Measurements from ENCODE around the gene KLF7.

DNA sequence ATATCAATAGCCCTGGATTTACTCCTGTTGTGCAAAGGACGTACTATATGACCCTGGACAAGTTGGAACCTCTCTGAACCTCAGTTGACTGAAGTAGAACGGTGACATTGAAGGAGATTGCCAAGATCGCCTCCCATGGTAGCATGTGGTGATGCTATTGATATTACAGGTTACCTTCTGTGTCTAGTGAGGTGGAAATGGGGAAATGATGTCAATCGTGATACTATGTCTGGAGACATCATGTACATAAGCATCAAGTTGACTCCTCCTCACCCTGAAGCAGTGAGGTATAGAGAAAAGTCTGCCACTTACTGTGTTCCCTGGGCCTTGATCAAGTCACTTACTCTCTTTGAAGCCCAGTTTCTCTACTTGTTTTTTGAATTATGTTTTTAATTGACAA lies 93.9 kb downstream of the KLF7 start:
- no peak for TF ChIP-seq EP300 (IDR thresholded peaks at IDR 0.05; ENCODE audit: borderline replicate concordance)
- TF ChIP-seq EGR1 (IDR thresholded peaks at IDR 0.05), result no peak
- TF ChIP-seq TCF12 (IDR thresholded peaks at IDR 0.05; ENCODE audit: low read depth), result no peak
- TF ChIP-seq, protein P1, sequence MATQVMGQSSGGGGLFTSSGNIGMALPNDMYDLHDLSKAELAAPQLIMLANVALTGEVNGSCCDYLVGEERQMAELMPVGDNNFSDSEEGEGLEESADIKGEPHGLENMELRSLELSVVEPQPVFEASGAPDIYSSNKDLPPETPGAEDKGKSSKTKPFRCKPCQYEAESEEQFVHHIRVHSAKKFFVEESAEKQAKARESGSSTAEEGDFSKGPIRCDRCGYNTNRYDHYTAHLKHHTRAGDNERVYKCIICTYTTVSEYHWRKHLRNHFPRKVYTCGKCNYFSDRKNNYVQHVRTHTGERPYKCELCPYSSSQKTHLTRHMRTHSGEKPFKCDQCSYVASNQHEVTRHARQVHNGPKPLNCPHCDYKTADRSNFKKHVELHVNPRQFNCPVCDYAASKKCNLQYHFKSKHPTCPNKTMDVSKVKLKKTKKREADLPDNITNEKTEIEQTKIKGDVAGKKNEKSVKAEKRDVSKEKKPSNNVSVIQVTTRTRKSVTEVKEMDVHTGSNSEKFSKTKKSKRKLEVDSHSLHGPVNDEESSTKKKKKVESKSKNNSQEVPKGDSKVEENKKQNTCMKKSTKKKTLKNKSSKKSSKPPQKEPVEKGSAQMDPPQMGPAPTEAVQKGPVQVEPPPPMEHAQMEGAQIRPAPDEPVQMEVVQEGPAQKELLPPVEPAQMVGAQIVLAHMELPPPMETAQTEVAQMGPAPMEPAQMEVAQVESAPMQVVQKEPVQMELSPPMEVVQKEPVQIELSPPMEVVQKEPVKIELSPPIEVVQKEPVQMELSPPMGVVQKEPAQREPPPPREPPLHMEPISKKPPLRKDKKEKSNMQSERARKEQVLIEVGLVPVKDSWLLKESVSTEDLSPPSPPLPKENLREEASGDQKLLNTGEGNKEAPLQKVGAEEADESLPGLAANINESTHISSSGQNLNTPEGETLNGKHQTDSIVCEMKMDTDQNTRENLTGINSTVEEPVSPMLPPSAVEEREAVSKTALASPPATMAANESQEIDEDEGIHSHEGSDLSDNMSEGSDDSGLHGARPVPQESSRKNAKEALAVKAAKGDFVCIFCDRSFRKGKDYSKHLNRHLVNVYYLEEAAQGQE (IDR thresholded peaks at IDR 0.05; ENCODE audit: low read depth), result no peak
- no peak for TF ChIP-seq ZBTB7A (IDR thresholded peaks at IDR 0.05; ENCODE audit: low read depth)
- TF ChIP-seq TEAD4 (IDR thresholded peaks at IDR 0.05), result no peak

All from Ishikawa (cell line).